Kasumi-1 (cell line): ENCODE data around the gene BMPR1B.
"Not testable (repeated sequence)": the region's sequence is repeated elsewhere in the genome, so short reads cannot be mapped to it uniquely, and the experiment has no call there.

Experiments used
- DNase-seq, 2 experiments: peaks; one replicate each; lab custom pipeline; 2025; lab: John Stamatoyannopoulos, UW

Gene BMPR1B

DNA sequence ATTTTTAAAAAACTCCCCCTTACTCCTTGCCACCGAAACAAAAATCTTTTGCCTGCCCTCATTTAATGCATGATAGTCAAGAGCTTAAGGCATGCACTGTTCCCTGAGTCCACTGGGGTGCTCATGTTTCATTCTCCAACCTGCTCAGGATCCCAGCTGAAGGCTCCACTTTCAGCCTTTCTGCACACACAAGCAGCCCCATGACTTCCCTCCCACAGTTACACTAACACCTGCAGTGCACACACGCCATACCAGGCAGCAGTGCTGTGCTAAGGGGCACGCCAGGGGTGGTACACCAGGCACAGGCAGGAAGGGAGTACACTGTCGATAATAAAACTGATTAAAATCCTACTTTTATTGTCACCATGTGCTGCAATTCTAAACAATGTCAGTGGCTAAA, 385.2 kb downstream of the BMPR1B start:
- no peak for DNase-seq

DNA sequence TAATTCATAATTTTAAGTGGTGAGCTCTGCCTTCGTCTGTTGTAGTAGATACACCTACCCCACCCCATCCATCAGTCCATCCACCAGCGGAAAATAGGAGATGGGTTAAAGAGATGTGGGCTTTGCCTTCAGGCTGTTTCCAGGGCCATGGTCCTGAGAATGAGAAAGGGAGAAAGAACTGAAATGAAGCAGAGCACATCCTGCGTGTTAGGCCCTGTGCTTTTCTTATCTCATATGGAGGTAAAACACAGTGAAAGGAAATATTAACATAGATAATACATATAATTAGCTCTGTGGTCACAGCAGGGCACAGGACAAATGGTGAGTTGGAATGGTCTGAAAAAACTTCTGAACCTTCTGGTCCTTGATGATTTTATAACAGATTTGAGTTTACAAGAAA, 393.5 kb downstream of the BMPR1B start:
- DNase-seq: no peak

DNA sequence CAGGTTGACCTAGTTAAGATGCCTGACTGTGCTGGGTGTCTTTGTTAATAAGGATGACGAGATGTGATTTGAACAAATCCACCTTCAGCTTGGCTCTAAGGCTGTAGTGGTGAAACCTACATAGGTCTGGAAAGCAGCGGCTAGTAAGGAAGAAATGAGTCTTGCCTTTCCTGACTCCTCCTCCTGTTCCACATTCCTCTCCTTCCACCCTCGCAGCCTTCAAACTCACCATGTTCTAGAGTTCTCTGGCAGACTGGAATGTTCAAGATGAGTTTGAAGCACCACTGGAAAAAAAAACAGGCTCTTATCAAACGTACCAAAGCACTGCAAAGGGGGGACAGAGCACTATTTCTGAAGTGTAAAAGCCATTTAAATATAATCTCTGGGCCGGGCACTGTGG, 395.4 kb downstream of the BMPR1B start:
- no peak for DNase-seq

DNA sequence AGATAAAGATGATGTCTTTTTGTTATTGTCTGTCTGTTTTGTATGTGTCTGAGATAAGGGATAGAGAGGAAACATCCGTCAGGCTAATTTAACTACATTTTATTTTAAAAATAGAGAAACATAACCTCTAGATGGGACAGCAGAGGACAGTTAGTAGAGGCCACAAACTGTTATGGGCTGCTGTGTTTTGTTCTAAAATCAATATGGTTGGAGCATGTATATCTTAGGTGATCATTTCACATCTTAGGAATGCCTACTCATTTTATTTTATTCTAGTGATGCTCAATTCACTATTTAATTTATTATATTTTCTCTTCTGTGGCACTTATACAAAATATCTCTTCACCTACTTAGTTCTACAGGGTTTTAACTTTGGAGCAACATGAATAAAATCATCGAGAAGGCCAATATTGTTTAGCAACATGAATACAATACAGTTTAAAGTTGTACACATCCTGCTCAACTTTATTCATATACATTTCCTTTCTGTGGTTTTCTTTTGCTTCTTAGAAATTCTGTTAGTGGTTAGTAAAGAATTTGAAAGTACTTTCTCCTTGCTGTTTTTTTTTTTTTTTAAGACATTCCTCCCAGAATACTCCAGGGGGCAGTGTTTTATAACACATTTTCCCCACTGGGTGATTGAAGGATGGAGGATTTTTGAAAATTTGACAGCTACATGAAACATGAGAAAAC, 398.1 kb downstream of the BMPR1B start:
- DNase-seq: peak; percentile 51 to 73

DNA sequence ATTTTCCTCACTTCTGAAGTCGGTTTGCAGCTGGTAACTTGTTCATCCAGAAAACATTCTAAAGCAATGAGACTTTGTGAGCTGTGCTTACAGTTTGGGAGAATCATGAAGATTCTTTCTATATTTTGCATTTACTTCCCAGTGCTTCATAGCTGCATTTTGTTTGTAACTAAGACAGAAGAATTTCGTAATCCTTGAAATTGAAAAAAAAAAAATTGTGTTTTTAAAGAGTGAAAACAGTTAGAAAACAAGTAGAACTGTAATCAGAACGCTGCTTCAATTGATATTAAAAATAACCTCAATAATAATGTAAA, 398.7 kb downstream of the BMPR1B start:
- no peak for DNase-seq

DNA sequence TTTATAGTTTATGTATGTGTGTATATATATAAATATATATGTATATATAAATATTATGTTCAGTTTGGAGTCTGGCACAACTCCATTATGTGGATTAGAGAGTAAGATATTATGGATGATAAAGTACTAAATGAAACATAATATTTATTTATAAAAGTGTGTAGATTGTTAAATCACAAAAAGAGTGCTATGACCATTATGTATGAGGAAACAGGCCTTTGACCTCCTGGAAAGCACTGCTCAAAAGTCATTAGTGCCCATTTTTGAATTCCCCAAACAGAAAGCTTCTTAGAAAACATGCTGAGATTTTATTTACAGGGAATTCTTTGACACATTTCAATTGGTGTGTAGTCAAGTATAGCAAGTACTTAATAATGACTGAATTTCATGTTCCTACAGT, 399.8 kb downstream of the BMPR1B start:
- no peak for DNase-seq

DNA sequence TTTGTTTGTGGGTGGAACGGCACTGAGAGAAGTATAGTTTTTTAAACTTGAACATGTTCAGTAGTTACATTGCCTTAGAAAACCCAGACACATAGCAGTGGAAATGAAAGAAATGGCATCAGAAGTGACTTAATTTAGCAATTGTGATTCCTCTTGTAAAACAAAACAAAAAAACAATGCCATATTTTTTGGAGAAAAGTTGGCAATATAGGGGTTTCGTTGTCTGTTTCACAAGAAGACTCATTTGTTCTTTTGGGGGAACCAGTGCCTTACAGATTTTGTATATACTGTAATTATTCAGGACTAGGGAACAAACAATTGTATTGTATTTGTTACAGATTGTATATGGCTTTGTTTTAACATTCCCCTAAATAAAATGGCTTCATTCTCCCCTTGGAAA, 400.3 kb downstream of the BMPR1B start:
- no peak for DNase-seq

DNA sequence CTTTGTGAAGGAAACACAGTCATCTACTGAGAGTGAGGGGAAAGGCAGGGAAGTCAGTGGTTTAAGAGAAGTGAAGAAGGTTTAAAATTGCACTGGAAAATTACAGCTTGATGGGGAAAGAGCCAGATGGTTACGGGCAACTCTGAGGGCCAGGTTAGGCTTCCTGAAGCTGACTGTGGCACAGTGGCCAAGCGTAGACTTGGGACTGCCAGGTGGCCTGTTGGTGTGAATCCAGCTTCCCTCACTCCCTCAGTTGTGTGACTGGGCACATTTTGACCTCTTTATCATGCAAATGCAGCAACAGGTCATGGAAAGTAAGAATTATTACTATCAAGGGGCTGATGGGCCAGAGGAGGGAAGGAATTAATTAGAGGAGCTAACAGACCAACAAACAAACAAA, 400.9 kb downstream of the BMPR1B start:
- no peak for DNase-seq

DNA sequence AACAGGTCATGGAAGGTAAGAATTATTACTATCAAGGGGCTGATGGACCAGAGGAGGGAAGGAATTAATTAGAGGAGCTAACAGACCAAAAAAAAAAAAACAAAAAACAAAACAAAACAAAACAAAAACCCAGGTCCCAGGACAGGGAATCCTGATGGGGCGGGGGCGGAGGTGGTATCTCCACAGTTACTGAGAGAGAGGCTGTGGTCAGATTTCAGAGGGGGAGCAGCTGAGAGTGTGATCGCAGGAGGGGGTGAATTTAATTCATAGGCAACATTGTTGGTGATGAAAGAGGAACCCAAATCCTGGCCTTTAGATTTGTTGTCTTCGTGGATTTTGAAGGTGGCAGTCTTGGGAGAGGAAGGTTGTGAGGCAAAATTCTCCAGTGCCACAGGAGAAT, 401.6 kb downstream of the BMPR1B start:
- no peak for DNase-seq

DNA sequence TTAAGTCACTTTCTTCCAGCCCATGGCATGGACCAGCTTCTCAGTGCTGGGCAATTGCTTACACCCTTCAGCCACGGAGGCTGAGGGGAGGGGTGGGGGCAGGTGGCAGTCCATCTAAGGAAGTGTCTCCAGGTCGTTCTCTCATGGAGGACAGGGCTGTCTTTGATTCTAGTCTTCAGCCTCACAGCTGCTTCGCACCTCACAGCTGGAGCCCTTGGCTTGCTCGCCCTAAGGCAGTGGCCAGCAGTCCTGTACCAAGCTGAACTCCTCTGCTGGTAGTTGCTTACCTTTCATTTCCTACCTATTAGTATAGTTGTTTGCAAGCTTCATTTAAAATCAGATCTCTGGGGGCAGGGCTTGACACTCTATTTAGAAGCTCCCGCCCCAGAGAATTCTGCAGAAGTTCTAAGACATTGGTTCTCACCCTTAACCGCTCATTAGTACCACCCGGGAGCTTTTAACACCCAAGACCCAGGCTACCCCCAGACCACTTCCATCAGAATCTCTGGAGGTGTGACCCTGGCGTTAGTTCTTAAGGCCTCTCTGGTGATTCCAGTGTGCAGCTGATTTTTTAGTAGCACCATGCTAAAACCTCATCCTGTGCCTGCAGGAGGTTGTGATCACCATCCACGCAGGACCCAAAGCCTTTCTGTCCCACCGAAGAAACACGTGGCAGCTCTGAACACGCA, 404.2 kb downstream of the BMPR1B start:
- DNase-seq: no peak

DNA sequence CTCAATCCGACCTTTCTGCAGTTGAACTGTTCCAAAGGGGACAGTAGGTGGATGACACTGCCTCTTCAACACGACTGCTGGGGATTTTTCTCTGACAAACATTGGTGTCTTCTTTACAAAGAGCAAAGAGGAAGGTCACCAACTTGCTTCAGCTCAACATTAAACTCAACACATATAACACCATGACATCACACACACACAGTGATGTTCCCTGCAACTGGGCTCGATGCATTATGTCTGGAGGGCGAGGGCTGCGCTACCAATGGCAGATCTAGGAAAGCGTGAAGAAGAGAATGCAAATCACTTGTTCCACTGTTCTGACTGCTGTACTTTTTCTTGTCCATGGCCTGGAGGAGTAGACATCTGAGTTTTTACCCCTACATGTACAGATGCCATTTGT, 405.1 kb downstream of the BMPR1B start:
- DNase-seq: no peak

DNA sequence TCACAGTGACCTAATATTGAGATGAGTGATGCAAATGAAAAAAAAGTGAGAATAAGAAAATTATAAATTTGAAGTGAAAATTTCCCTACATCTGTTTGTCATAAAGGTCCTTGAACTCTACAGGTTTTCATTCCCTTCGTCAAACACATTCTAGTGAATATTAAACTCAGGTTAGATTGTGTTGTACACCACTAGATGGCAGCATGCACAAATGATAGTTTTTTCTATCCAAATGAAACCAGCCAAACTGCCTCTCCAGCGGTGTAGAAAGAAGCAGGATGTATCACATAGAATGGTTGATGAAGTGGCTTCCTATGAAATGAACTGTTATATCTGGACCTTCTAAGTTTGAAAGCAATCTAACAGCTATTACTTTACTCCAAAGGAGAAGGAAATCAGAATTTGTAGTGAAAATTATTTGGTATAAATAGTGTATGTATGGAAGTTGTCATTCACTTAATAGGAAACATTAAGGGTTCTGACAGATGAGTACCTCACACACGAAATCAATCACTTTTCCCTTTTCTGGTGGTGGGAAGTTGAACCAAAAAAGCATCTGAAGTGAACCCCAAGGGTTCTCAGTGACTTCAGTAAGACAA, 408.3 kb downstream of the BMPR1B start:
- DNase-seq: peak; percentile 77 to 81

DNA sequence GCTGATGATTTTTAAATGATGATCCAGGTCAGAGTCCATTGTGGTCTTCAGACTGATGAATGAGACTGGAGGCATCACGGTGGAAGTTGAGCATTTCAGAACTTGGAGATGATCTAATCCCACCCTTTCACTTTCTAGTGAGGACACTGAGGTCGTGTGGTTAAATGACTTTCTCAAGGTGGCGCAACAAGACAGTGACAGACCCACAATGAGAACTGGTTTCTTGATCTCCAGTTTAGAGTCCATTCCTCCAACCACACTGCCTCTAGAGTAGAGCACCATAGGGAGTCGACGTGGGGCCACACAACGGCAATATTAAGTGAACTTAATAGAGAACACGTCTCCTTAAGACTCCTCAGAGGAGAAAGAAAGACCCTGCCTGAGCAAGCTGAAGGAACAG, 410.1 kb downstream of the BMPR1B start:
- DNase-seq: peak; percentile 15 to 16

DNA sequence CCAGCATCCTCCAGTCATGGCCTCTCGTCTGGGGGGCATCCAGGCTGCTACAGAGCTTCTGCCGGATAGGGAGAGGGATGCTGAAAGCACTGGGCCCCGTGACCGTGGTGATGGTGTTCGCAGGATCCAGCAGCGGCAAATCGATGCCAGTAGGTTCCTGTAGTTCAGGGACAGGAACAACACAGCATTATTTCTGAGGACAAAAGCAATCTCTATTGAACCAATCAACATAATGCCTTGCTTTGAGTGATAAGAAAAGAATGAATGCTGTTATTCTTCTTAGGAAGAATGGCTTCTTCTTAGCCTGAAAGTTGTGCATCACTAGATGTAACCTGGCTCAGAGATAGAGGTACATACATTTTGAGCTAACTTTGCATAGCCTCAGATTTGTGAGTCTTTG, 412.4 kb downstream of the BMPR1B start:
- DNase-seq: no peak

DNA sequence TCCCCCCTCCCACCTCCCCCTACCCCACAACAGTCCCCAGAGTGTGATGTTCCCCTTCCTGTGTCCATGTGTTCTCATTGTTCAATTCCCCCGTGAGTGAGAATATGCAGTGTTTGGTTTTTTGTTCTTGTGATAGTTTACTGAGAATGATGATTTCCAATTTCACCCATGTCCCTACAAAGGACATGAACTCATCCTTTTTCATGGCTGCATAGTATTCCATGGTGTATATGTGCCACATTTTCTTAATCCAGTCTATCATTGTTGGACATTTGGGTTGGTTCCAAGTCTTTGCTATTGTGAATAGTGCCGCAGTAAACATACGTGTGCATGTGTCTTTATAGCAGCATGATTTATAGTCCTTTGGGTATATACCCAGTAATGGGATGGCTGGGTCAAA, 413.6 kb downstream of the BMPR1B start:
- DNase-seq: not testable (repeated sequence)

DNA sequence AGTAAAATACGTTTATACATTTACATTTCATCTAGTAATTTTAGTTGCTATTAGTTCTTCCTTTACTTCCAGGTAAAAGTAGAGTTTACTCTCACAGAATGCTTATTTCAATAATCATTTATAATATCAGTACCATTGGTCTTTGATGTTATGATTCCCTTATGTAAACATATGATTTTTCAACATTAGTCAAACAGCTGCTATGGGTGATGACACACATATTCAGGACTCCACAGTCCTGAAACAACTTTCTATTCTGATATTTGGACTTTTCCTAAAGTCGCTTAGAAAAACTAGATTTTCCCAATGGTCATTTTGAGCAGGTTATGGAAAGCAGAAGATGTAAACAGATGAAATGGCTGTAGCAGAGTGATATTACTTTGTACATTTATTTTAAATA, 421.2 kb downstream of the BMPR1B start:
- DNase-seq: no peak

DNA sequence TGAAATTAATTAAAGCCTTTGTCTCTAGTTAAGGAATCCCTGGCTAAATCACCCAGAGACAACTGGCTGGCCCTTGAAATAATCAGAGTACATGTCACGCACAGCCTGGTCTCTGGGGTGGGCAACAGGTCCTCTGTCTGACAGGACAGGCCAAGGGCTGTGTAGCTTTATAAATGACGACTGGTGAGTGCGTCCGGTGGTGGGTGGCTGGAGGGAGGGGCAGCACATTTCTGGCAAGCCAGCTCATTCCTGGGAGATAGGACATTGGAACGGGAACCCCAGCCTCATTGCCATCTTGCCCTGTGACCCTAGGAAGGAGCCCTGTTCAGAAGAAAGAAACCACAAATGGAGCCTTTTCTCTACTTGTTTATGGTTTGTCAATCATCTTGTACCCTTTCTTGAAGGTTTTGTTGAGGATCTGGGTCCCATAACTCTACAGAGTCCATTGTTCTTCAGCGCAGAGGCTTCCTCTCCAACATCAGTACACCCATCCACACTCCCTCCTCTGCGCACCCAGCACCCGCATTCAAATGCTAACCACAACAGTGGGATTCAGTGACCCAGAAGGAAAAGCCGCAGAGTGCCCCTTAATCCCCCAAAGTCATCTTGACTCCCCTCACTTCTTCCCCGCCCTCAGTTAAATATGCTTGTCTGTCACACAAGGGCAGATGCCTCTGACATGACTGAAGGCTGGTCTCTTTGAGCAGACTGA, 422.9 kb downstream of the BMPR1B start:
- DNase-seq: no peak

DNA sequence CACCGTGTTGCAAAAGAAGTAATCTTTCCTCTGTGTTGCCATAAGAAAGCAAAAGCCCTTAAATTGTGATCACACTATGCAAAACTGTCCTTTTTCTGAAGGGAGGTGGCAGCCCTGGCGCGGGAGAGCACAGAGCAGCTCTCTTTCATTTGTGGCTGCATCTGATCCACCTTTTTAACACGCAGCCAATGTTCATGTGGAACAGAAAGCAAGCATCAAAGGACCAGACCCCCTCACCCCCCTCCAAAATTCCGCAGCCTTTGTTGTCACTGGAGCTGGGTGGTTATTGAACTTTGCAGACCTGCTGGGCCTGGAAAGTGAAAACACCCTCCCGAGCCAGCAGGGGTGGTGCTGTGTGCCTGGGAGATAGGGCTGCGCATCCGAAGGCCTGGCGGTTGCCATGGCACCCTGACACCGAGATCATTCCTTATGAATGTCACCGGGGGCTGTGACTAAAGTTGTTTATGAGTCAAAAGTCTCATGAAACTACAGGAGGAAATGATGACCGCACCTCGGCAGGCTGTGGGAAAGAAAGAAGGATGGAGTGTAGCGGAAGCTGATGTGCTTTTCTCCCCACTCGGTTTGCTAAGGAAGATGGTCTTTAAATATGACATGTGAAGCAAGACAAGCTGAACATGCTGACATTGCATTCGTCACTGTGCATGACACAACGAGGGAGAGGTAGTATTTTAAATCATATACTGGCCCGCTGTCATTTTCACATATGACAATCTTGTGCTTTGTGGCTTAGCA, 423.7 kb downstream of the BMPR1B start:
- no peak for DNase-seq

DNA sequence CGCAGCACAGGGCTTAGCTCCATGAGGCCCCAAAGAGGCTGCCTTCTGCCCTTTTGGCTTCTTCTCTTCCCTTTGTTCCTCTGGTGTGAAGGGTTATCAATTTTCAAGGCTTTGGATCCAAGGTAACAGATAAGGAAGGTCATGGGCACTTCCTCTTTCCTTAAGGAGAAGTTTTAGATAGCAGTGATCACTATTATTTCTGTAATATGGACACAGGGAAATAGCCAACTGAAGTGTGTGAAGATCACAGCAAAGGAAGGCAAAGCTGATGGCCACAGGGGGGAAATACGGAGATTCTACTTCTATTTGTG, 424.2 kb downstream of the BMPR1B start:
- DNase-seq: no peak

DNA sequence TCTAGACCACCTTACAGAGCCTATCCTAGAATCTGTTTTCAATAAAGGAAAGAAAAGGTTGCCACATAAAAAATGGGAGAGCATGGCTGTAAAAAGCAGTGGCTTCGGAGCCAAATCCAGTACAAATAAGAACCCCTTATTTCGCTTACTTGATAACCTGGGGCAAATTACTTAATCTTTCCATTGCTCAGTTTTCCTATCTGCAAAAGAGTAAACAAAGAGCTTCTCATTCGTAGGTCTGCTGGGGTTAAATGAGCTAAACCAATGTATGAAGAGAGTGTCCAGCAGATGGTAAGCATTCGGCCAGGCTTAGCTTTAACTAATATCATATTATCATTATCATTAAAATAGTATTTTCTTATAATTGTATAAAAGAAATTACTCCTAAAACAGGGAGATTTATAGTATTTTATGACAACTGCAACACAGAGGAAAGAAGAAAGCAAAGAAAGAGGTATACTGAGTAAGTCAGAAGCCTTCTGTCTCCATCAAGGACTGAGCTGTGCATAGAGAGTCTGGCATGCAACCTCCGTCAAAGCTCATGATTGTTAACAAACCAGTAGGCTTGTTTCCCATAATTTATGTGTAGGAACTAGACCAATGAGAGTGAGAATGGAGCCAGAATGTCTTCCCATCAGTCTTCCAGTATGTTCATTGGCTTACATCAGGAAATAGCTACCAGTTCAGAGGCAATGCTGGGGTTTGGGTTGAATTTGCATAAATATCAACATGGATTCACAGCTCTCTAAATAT, 426.1 kb downstream of the BMPR1B start:
- DNase-seq: no peak

DNA sequence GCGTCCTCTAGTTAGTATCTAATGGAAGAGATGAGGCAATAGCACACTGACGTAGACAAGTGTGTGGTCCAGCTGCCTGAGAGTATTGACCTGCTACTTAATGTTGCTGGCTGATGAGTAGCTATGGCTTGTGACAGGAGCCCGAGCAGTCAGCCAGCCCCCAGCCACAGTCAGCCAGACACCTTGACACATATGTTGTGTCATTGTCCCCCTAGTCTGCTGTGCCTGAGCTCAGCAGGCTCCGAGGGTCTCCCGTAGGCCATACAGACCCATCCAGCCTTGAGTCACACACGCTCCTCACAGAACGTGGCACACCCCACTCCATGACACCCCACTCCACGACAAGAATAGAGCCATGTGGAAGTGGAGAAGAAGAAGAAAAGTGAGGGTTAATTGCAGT, 428.9 kb downstream of the BMPR1B start:
- no peak for DNase-seq
